ENCODE data around the gene TM4SF5.

TM4SF5 gene

GRCh38 chr17:4785311-4786105 lies 13.8 kb downstream of the TM4SF5 start:
- Histone ChIP-seq H3K9me3 (ENCODE audit: control extremely low read depth in 1 of 5, control insufficient read depth in 4 of 5, insufficient read depth in 2 of 5, low read depth in 1 of 5, low read length in 4 of 5) (no peaks in the 10 kb centered on the region), H3K27me3 (replicated peaks in 2 of 5; ENCODE audit: control insufficient read depth in 4 of 5, insufficient read depth in 5 of 5, low read length in 4 of 5) (peaks cover 4 to 81% (median 41%) of the 10 kb centered on the region in 5 experiments), H3K4me1 (ENCODE audit: control extremely low read depth in 1 of 4, control insufficient read depth in 4 of 4, insufficient read depth in 4 of 4, low read length in 3 of 4) (peaks cover 0 to 40% (median 28%) of the 10 kb centered on the region in 4 experiments), H3K36me3 (ENCODE audit: control insufficient read depth in 4 of 4, insufficient read depth in 4 of 4, low read length in 3 of 4) (no peaks in the 10 kb centered on the region), H3K27ac (ENCODE audit: insufficient read depth in 1 of 2, low read depth in 1 of 2, low read length in 2 of 2, poor library complexity in 1 of 2, severe bottlenecking in 2 of 2) (no peak overlapping the region), H3K4me3 (ENCODE audit: control insufficient read depth in 1 of 7, extremely low read depth in 1 of 7, insufficient read depth in 4 of 7, low read depth in 2 of 7, low read length in 6 of 7) (peak overlapping the region in 3 of 7 experiments; percentile 24 to 48 (median 36))
- DNase-seq: peak in 2 of 3 donors; percentile 29 to 48
- WGBS (ENCODE audit: insufficient coverage): 3% methylated on average over 47 of the region's 61 CpGs
- ChIA-PET POLR2A (no interaction called here), CTCF (interaction anchor here (1.0 to 5.9 kb wide), 5 partner anchors 12 to 105 kb away, joined by 3 to 40 read pairs (median 5); no protein-coding TSS in a partner anchor)

DNA sequence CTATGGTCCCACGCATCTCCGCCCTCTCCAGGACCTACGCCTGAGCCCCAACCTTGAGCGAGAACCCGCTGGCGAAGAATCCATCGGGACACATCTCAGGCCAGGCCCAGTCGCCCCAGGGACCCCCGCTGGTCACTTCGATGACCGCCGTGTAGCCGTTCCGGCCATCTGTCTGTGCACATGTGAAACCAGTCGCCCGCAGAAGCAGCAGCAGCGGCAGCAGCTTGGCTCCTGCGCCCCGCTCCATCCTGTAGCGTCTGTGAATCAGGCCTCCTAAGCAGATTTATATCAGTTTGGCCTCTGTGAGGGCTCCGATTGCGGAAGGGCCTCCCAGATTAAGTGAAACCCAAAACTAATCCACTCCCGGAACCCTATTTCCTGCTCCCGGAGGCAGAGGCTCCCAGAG lies 14.4 kb downstream of the TM4SF5 start, which contains the start of gene VMO1:
VMO1 (minus strand) TSS at position 259 of the 406 bp plus-strand sequence; CDS start at position 247, 12 bp downstream.
- 2% methylated on average over 20 of the region's 24 CpGs for WGBS (ENCODE audit: insufficient coverage)
- Histone ChIP-seq H3K36me3 (ENCODE audit: control insufficient read depth in 4 of 4, insufficient read depth in 4 of 4, low read length in 3 of 4) (no peaks in the 10 kb centered on the region), H3K4me1 (ENCODE audit: control extremely low read depth in 1 of 4, control insufficient read depth in 4 of 4, insufficient read depth in 4 of 4, low read length in 3 of 4) (peaks cover 0 to 43% (median 30%) of the 10 kb centered on the region in 4 experiments), H3K27me3 (replicated peaks in 2 of 5; ENCODE audit: control insufficient read depth in 4 of 5, insufficient read depth in 5 of 5, low read length in 4 of 5) (peaks cover 4 to 81% (median 40%) of the 10 kb centered on the region in 5 experiments), H3K27ac (ENCODE audit: insufficient read depth in 1 of 2, low read depth in 1 of 2, low read length in 2 of 2, poor library complexity in 1 of 2, severe bottlenecking in 2 of 2) (no peak within 1 kb of the TSS), H3K9me3 (ENCODE audit: control extremely low read depth in 1 of 5, control insufficient read depth in 4 of 5, insufficient read depth in 2 of 5, low read depth in 1 of 5, low read length in 4 of 5) (no peaks in the 10 kb centered on the region), H3K4me3 (ENCODE audit: control insufficient read depth in 1 of 7, extremely low read depth in 1 of 7, insufficient read depth in 4 of 7, low read depth in 2 of 7, low read length in 6 of 7) (peak within 1 kb of the TSS in 3 of 7 experiments; percentile 24 to 48 (median 36))
- peak in 2 of 3 donors; percentile 48 for DNase-seq
- ChIA-PET CTCF (interaction anchor here (0.8 to 5.9 kb wide), 8 partner anchors 12 to 104 kb away, joined by 3 to 40 read pairs (median 4); no protein-coding TSS in a partner anchor), POLR2A (no interaction called here)

DNA sequence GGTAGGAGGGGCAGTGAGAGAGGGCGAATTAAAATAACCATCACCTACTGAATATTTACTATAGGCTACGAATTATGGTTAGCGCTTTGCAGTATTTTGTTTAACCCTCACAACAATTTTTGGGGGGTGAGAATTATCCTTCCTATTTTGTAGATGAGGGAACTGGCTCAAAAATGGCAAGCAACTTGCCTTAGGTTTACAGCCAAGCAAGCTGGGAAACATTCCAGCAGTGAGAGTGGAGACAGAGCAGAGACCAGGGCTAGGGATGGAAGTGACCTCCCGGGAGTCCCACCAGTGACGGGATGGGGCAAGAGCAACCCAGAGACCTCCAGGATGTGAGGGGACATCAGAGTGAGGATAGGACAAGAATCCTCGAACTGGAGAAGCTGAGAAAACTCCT lies 14.8 kb downstream of the TM4SF5 start:
- no peaks in the 10 kb centered on the region for H3K36me3 ChIP-seq (ENCODE audit: control insufficient read depth in 4 of 4, insufficient read depth in 4 of 4, low read length in 3 of 4)
- no peak overlapping the region for H3K4me3 ChIP-seq (ENCODE audit: control insufficient read depth in 1 of 7, extremely low read depth in 1 of 7, insufficient read depth in 4 of 7, low read depth in 2 of 7, low read length in 6 of 7)
- H3K4me1 ChIP-seq (ENCODE audit: control extremely low read depth in 1 of 4, control insufficient read depth in 4 of 4, insufficient read depth in 4 of 4, low read length in 3 of 4): peaks cover 0 to 43% (median 30%) of the 10 kb centered on the region in 4 experiments
- H3K27ac ChIP-seq (ENCODE audit: insufficient read depth in 1 of 2, low read depth in 1 of 2, low read length in 2 of 2, poor library complexity in 1 of 2, severe bottlenecking in 2 of 2): no peak overlapping the region
- DNase-seq: no peak
- POLR2A ChIA-PET: no interaction called here
- H3K9me3 ChIP-seq (ENCODE audit: control extremely low read depth in 1 of 5, control insufficient read depth in 4 of 5, insufficient read depth in 2 of 5, low read depth in 1 of 5, low read length in 4 of 5): no peaks in the 10 kb centered on the region
- CTCF ChIA-PET: interaction anchor here (0.8 to 5.9 kb wide), 8 partner anchors 11 to 104 kb away, joined by 3 to 40 read pairs (median 4); no protein-coding TSS in a partner anchor
- H3K27me3 ChIP-seq (replicated peaks in 2 of 5; ENCODE audit: control insufficient read depth in 4 of 5, insufficient read depth in 5 of 5, low read length in 4 of 5): peaks cover 4 to 81% (median 40%) of the 10 kb centered on the region in 5 experiments
- WGBS (ENCODE audit: insufficient coverage): 7% methylated on average over 3 of the region's 6 CpGs

GRCh38 chr17:4788159-4788806 lies 16.6 kb downstream of the TM4SF5 start:
- Histone ChIP-seq H3K27ac (ENCODE audit: insufficient read depth in 1 of 2, low read depth in 1 of 2, low read length in 2 of 2, poor library complexity in 1 of 2, severe bottlenecking in 2 of 2) (no peak overlapping the region), H3K4me1 (ENCODE audit: control extremely low read depth in 1 of 4, control insufficient read depth in 4 of 4, insufficient read depth in 4 of 4, low read length in 3 of 4) (peaks cover 0 to 39% (median 30%) of the 10 kb centered on the region in 4 experiments), H3K9me3 (ENCODE audit: control extremely low read depth in 1 of 5, control insufficient read depth in 4 of 5, insufficient read depth in 2 of 5, low read depth in 1 of 5, low read length in 4 of 5) (no peaks in the 10 kb centered on the region), H3K4me3 (ENCODE audit: control insufficient read depth in 1 of 7, extremely low read depth in 1 of 7, insufficient read depth in 4 of 7, low read depth in 2 of 7, low read length in 6 of 7) (no peak overlapping the region), H3K27me3 (replicated peaks in 2 of 5; ENCODE audit: control insufficient read depth in 4 of 5, insufficient read depth in 5 of 5, low read length in 4 of 5) (peaks cover 4 to 68% (median 38%) of the 10 kb centered on the region in 5 experiments), H3K36me3 (ENCODE audit: control insufficient read depth in 4 of 4, insufficient read depth in 4 of 4, low read length in 3 of 4) (no peaks in the 10 kb centered on the region)
- 90% methylated on average over 11 of the region's 14 CpGs for WGBS (ENCODE audit: insufficient coverage)
- ChIA-PET POLR2A (no interaction called here), CTCF (interaction anchor here (0.8 to 5.9 kb wide), 10 partner anchors 9 to 103 kb away, joined by 3 to 40 read pairs (median 5); no protein-coding TSS in a partner anchor)
- DNase-seq: no peak

DNA sequence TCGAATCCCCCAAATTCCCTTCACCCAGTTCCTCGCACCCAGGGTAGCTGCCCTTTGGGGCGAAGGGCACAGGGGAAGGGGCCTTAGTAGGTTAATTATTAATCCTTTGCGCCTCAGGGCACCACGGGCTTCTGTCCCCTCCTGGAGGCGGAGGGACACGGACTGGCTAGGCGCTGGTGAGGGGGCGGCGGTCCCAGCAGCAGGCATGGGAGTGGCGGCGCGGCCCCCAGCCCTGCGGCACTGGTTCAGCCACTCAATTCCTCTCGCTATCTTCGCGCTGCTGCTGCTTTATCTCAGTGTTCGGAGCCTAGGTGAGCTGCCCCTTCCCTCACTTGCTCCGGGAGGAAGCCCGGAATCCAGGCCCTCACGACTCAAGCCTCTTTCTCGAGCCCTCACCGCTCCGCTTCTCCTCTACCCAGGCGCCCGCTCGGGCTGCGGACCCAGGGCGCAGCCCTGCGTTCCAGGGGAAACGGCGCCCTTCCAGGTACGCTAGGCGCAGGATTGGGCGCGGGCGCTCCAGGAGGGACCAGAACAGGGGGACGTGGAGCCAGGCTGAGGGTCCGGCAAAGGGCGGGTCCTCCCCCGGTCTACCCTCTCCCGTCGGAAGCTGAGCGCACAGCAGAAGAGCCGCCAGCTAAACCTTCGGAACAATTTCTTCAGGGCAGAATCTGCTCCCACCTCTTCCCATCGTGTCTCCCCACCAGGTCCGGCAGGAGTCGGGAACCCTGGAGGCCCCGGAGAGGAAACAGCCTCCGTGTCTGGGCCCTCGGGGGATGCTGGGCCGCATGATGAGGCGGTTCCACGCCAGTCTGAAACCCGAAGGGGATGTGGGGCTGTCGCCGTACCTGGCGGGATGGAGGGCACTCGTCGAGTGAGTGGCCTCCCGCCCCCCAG lies 17.4 kb downstream of the TM4SF5 start, which contains the start of gene GLTPD2:
GLTPD2 (plus strand) TSS at position 158 of the 894 bp plus-strand sequence; CDS start at position 206, 48 bp downstream.
- ChIA-PET CTCF (interaction anchor here (0.8 to 5.9 kb wide), 24 partner anchors 9 to 151 kb away, joined by 3 to 40 read pairs (median 4); partner anchors contain the start of genes MED11, RNF167 and SLC25A11), POLR2A (interaction anchor here (0.6 to 2.2 kb wide), 4 partner anchors 10 to 79 kb away, joined by 3 to 6 read pairs (median 4); partner anchors contain the start of genes ARRB2 and PLD2)
- 22% methylated on average over 41 of the region's 62 CpGs for WGBS (ENCODE audit: insufficient coverage)
- no peak for DNase-seq
- Histone ChIP-seq H3K27ac (ENCODE audit: insufficient read depth in 1 of 2, low read depth in 1 of 2, low read length in 2 of 2, poor library complexity in 1 of 2, severe bottlenecking in 2 of 2) (no peak within 1 kb of the TSS), H3K9me3 (ENCODE audit: control extremely low read depth in 1 of 5, control insufficient read depth in 4 of 5, insufficient read depth in 2 of 5, low read depth in 1 of 5, low read length in 4 of 5) (no peaks in the 10 kb centered on the region), H3K4me3 (ENCODE audit: control insufficient read depth in 1 of 7, extremely low read depth in 1 of 7, insufficient read depth in 4 of 7, low read depth in 2 of 7, low read length in 6 of 7) (peak within 1 kb of the TSS; percentile 8 to 80 (median 63)), H3K36me3 (ENCODE audit: control insufficient read depth in 4 of 4, insufficient read depth in 4 of 4, low read length in 3 of 4) (no peaks in the 10 kb centered on the region), H3K4me1 (ENCODE audit: control extremely low read depth in 1 of 4, control insufficient read depth in 4 of 4, insufficient read depth in 4 of 4, low read length in 3 of 4) (peaks cover 0 to 39% (median 30%) of the 10 kb centered on the region in 4 experiments), H3K27me3 (replicated peaks in 2 of 5; ENCODE audit: control insufficient read depth in 4 of 5, insufficient read depth in 5 of 5, low read length in 4 of 5) (peaks cover 2 to 60% (median 33%) of the 10 kb centered on the region in 5 experiments)

GRCh38 chr17:4789701-4789950 lies 17.9 kb downstream of the TM4SF5 start:
- H3K9me3 ChIP-seq (ENCODE audit: control extremely low read depth in 1 of 5, control insufficient read depth in 4 of 5, insufficient read depth in 2 of 5, low read depth in 1 of 5, low read length in 4 of 5): no peaks in the 10 kb centered on the region
- no peak overlapping the region for H3K27ac ChIP-seq (ENCODE audit: insufficient read depth in 1 of 2, low read depth in 1 of 2, low read length in 2 of 2, poor library complexity in 1 of 2, severe bottlenecking in 2 of 2)
- ChIA-PET CTCF (interaction anchor here (0.9 to 5.9 kb wide), 23 partner anchors 9 to 150 kb away, joined by 3 to 40 read pairs (median 4); partner anchors contain the start of genes MED11, RNF167 and SLC25A11), POLR2A (interaction anchor here (0.6 to 2.2 kb wide), 4 partner anchors 10 to 80 kb away, joined by 3 to 6 read pairs (median 4); partner anchors contain the start of genes ARRB2 and PLD2)
- peaks cover 0 to 39% (median 30%) of the 10 kb centered on the region in 4 experiments for H3K4me1 ChIP-seq (ENCODE audit: control extremely low read depth in 1 of 4, control insufficient read depth in 4 of 4, insufficient read depth in 4 of 4, low read length in 3 of 4)
- peaks cover 0 to 55% (median 29%) of the 10 kb centered on the region in 5 experiments for H3K27me3 ChIP-seq (replicated peaks in 2 of 5; ENCODE audit: control insufficient read depth in 4 of 5, insufficient read depth in 5 of 5, low read length in 4 of 5)
- 0% methylated on average over 12 of the region's 25 CpGs for WGBS (ENCODE audit: insufficient coverage)
- no peak for DNase-seq
- peak overlapping the region; percentile 8 to 80 (median 63) for H3K4me3 ChIP-seq (ENCODE audit: control insufficient read depth in 1 of 7, extremely low read depth in 1 of 7, insufficient read depth in 4 of 7, low read depth in 2 of 7, low read length in 6 of 7)
- H3K36me3 ChIP-seq (ENCODE audit: control insufficient read depth in 4 of 4, insufficient read depth in 4 of 4, low read length in 3 of 4): no peaks in the 10 kb centered on the region
